Activated naive CD4-positive, alpha-beta T cell treated with anti-CD3 and anti-CD28 coated beads, Interleukin-2, amount 50 U/mL, for 16 hours (primary cell): ENCODE results near the gene TBCA.

Experiments
- DNase-seq: peaks from one replicate; pipeline ENCODE4 v3.0.0-alpha.2; 2020

The TBCA gene, protein sequence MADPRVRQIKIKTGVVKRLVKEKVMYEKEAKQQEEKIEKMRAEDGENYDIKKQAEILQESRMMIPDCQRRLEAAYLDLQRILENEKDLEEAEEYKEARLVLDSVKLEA

DNA sequence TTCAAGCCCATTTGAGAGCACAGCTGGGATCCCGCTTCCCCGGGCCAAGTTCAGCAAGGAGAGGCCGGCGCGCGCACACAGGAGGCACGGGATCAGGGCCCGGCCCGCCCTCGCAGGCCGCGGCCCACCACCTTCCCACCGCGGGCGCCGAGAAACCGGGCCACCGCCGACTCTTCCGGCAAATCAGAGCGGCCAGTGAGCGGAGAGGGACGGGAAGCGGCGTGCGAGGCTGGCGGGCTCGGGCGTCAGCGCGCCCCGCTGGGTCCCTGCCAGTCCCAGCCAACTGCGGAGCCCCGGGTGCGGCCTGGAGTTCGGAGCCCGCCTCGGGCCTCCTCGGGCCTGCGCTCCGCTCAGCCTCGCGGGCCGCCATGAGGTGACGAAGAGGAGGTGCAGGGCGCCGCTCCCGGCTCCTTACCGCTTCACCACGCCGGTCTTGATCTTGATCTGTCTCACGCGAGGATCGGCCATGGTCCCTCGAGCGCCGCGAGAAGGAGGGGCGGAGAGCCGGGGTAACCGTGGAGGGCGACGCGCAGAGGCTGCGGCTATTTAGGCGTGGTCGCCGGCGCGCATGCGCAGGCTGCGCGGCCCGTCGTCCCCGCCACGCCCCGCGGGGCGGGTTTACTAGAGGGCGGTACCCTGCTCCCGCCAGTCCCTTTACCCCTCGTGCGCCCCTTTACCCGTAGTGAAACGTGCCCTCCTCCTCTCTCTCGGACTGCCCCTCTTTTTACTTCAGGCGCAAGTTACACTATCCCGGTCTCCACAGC lies at the start of gene TBCA:
Gene TBCA, minus strand, starts transcription at position 550 of the 764 bp plus-strand sequence. Its CDS starts 82 bp downstream, at position 468.
- DNase-seq, result peak; percentile 91

DNA sequence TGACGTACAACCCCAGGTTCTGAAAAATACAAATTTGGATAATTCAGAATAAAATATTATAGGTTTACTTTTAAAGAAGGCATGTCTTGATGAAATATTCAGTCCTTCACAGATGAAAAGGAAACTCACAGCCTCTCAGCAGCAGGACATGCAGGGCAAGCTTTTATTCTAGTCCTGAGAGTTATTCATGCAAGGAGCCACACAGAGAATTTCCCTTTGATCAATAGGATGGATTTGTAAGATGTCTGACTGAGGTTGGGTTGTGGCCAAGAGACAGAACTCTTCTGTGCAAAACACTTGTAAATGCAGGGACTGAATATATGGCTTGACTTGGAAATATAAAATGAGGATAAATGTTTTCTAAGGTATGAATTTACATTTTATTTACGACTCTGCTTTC lies 48.8 kb upstream of the TBCA start:
- no peak for DNase-seq

- DNase-seq, result no peak
Measured at GRCh38 chr5:77816686-77817085, 40.5 kb upstream of the TBCA start.

DNA sequence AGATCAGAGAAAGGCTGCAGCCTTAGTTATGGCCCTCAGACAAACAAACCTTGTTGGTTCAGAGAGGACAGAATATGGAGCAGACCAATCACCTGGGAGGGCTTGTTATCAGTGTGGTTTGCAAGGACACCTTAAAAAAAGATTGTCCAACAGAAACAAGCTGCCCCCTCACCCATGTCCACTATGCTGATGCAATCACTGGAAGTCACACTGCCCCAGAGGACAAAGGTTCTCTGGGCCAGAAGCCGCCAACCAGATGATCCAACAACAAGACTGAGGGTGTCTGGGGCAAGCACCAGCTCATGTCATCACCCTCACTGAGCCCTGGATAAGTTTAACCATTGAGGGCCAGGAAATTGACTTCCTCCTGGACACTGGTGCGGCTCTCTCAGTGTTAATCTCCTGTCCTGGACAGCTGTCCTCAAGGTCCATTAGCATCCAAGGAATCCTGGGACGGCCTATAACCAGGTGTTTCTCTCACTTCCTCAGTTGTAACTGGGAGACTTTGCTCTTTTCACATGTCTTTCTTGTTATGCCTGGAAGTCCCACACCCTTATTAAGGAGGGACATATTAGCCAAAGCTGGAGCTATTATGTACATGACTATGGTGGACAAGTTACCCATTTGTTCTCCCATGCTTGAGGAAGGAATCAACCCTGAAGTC lies 36.9 kb upstream of the TBCA start:
- DNase-seq, result no peak

DNA sequence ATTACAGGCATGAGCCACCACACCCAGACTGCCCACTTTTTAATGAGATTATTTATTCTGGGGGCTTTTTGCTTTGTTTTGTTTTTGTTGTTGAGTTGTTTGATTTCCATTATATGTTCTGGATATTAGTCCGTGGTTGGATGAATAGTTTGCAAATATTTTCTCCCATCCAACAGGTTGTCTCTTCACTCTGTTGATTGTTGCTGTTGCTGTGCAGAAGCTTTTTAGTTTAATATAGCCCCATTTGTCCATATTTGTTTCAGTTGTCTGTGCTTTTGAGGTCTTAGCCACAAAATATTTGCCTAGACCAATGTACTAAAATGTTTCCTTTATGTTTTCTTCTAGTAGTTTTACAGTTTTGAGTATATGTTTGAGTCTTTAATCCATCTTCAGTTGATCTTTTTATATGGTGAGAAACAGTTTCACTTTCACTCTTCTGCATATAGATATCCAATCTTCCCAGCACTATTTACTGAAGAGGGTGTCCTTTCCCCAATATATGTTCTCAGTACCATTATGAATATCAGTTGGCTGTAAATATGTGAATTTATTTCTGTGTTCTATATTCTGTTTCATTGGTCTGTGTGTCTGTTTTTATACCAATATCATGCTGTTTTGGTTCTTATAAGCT lies 30.2 kb upstream of the TBCA start:
- DNase-seq, result no peak

GRCh38 chr5:77798456-77798855 lies 22.3 kb upstream of the TBCA start:
- DNase-seq, result no peak

GRCh38 chr5:77797136-77797535 lies 21.0 kb upstream of the TBCA start:
- no peak for DNase-seq

- no peak for DNase-seq
Measured at GRCh38 chr5:77795846-77796245, 19.7 kb upstream of the TBCA start.

DNA sequence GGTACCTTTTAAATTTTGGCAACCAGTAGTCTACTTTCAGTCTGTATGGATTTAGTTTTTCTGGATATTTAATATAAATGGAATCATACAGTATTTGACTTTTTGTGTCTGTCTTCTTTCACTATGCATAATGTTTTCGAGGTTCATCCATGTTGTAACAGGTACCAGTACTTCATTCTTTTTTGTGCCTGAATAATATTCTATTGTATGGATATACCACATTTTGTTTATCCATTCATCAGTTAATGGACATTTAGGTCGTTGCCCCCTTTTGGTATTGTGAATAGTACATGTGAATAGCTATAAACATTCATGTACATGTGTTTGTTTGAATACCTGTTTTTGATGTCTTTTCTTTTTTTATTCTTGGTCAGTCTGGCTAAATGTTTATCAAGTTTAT lies 19.1 kb upstream of the TBCA start:
- no peak for DNase-seq

DNA sequence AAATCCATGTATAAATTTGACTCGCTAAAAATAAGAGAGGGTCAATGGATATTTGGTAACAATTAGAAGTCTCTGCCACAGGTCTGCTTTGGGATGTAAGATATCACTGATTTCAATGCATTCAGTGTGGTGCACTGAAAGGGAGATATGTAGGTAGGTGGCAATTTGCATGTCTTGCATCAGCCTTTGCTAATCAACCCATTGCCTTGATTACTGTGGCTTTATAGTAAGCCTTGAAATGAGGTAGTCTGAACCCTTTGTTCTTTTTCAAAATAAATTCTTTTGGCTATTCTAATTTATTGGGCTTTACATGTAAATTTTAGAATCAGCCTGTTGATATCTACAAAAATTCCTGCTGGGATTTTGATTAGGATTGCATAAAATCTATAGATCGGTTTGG lies 15.8 kb upstream of the TBCA start:
- DNase-seq, result no peak

GRCh38 chr5:77791356-77791755 lies 15.2 kb upstream of the TBCA start:
- DNase-seq, result no peak

GRCh38 chr5:77785229-77785628 lies 9.1 kb upstream of the TBCA start:
- DNase-seq, result no peak

DNA sequence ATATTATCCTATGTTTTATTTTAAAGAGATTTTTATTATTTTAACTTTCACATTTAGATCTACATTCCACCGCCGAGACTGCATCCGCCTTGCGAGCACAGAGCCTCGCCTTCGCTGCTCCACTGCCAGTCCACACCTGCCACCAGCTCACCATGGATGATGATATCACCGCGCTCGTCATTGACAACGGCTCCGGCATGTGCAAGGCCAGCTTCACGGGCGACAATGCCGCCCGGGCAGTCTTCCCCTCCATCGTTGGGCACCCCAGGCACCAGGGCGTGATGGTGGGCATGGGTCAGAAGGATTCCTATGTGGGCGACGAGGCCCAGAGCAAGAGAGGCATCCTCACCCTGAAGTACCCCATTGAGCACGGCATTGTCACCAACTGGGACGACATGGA lies 8.6 kb upstream of the TBCA start:
- no peak for DNase-seq

DNA sequence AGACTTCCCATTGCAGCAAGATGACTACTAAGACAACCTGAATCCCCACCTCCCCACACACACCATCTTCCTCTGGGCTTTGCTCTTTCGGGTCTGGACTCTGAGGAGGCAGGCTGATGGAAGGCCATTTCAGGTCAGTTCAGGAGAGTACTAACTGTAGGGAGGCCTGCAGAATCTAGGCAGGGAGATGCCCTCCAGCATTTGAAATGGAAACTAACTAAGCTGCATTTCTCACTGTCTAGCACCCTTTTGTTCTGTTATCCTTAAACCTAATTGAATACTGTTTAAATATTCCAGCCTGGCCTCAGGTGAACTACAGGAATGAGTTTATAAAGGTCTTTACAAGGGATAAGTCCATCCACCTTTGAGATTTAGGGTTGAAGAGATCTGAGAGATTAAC lies 4.9 kb upstream of the TBCA start:
- DNase-seq, result no peak

- DNase-seq, result no peak
Measured at GRCh38 chr5:77778881-77779438, 2.8 kb upstream of the TBCA start.

GRCh38 chr5:77778398-77778797 lies 2.3 kb upstream of the TBCA start:
- DNase-seq, result no peak

DNA sequence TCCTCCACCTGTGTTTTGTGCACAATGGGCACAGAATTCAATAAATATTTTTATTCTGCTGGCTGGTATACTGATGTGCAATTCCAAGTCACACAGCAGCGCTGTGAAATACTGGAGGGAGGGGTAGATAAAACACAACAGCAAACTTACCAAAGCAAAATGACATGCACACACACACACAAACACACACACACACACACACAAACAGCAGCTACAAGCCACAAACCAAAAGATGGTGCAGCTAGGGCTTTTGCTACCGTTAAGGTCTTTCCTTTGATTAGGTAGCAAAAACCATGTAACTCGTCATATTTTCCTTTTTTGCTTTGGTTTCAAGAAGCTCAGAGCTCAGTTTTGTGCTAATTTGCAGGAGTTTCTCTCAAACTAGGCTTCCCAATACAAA lies 1.8 kb upstream of the TBCA start:
- DNase-seq, result no peak

GRCh38 chr5:77777281-77777892 lies 1.2 kb upstream of the TBCA start:
- DNase-seq, result no peak

DNA sequence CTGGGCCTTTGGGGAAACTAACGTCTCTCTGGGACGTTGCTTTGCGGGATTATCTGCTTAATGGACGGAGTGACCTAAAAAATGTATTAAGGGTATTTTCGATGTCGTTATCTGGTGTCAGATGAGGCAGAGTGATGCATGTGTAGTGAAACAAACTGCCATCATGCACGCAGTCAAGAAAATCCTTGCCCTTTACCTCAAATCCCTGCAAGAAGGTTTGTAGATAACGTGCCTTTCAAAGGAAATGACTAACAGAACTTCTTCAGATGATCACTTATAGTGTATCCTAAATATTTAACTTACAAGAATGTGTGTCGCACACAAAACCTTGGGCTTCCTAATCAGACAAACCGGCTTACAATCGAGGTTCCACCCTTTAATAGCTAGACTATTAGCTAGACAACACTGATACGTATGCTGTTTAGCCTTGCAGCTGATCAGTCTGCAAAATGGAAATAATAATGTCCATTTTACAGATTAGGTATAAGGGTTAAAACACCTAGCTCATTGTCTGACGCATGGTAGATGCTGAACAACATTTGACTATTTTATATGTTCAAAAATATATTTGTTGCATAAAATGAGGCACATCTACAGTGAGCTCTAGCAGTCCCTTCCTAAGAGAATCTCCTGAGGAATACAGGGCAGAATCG lies 541 bp upstream of the TBCA start:
- no peak for DNase-seq

DNA sequence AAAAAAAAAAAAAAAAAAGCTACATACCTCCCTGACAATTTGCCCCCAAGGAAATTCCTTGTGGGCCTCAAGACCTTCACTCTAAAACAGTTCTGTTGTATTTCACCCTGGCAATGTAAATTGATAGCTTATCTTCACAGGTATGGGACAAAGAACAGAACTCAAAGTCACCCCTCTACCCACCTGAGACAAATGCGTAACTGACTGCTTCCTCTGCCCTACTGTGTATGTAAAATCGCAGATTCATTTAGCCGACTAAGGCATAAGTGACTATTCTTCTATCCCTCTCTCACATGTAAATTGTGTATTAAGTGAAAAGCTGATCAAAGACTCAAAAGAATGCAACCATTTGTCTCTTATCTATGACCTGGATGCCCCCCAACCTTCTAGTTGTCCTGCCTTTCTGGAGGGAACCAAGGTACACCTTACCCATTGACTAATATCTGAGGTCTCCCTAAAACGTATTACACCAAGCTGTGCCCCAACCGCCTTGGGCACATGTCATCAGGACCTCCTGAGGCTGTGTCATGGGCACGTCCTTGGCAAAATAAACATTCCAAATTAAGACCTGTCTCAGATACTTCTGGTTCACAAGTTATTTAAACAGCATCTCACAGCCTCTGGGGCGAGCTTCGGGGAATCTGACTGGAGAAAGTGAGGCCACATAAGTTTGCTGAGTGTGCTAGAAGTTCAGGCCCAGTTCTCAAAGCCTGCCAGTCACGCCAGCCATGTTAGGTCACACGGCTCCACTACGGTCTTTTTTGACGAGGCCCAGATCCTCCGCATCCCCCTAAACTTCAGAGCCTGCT lies 954 bp downstream of the TBCA start:
- DNase-seq, result no peak

DNA sequence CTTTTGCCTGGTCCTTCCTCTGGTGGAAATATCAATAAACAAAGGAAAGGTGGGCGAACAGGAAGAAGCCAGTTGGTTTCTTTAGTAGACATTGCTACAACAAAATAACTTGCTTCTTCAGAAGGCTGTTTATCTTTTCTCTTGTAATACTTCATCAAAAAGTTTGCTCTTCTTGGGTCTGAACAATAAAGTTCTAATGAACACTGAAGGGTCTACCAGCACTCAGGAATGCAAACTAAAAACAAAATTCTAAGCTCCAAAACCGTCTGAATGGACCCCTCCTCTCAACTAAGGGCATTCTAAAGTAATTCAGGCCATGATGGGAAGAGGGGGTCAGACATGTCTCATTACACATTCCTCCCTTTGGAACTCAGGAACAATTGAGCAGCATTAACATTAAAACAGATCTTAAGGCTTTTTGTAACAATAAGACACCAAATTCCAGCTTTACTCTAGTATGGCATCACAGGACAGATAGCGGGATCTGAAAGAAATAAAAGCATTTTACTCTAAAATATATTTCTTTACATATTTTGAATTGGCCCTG lies 2.3 kb downstream of the TBCA start:
- no peak for DNase-seq
